OCI-LY3 (cell line): ENCODE data around the gene PSME2.

ENCODE experiments used
- EZH2phosphoT487 ChIP-seq: fragments of 200-600 bp; shearing (Covaris generic); IDR thresholded peaks from 2 replicates; pipeline ENCODE4 v1.6.1; 2018; ENCODE audit warnings: antibody characterized with exemption, mixed run types, low read depth
- TF ChIP-seq, protein P1 (sequence below): fragments of 200-600, 300-600 bp; sonication (generic); IDR thresholded peaks from 2 replicates; pipeline ENCODE4 v1.5.1; 2014; ENCODE audit warnings: antibody characterized with exemption, low read length, low read depth

DNA sequence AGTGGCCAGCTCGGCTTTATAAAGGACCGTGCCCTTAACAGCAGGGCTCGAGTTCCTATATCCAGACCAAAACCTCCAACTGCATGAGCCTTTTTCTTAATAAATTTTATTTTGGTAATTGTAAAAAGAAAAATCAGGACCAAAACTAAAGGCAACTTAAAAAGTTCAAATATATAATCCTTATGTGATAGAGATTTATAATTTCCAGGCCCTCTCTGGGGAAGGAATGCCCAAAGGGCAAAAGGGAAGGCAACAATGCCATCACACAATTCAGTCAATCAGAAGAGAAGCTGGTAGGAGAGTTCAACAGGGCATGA, 42.6 kb upstream of the PSME2 start:
- TF ChIP-seq, protein P1, sequence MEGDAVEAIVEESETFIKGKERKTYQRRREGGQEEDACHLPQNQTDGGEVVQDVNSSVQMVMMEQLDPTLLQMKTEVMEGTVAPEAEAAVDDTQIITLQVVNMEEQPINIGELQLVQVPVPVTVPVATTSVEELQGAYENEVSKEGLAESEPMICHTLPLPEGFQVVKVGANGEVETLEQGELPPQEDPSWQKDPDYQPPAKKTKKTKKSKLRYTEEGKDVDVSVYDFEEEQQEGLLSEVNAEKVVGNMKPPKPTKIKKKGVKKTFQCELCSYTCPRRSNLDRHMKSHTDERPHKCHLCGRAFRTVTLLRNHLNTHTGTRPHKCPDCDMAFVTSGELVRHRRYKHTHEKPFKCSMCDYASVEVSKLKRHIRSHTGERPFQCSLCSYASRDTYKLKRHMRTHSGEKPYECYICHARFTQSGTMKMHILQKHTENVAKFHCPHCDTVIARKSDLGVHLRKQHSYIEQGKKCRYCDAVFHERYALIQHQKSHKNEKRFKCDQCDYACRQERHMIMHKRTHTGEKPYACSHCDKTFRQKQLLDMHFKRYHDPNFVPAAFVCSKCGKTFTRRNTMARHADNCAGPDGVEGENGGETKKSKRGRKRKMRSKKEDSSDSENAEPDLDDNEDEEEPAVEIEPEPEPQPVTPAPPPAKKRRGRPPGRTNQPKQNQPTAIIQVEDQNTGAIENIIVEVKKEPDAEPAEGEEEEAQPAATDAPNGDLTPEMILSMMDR: no peak
- no peak for TF ChIP-seq EZH2phosphoT487
